Type B pancreatic cell (in vitro differentiated cells): Measurements from ENCODE around the gene MMP21. TPM values are rescaled to one million over a fixed set of nuclear protein-coding genes. Genes with fewer than 3 reads are reported as not detected.

Source experiments
- DNase-seq: peaks from one replicate; pipeline ENCODE4 v3.0.0; 2021; ENCODE audit warnings: mixed read lengths; ENCODE audit not compliant: unreplicated experiment; ENCODE audit errors: extremely low spot score
- H3K27ac Mint-ChIP-seq: 2 replicates; pipeline ENCODE4 v1.8.0; 2021; ENCODE audit warnings: mild to moderate bottlenecking, mixed read lengths
- H3K27me3 Mint-ChIP-seq: 2 replicates; pipeline ENCODE4 v1.8.0; 2021; ENCODE audit warnings: mixed read lengths
- H3K36me3 Mint-ChIP-seq: 2 replicates; pipeline ENCODE4 v1.8.0; 2021; ENCODE audit warnings: mixed read lengths
- H3K4me1 Mint-ChIP-seq: one replicate; pipeline ENCODE4 v1.8.0; 2021; ENCODE audit warnings: mixed read lengths; ENCODE audit not compliant: unreplicated experiment
- H3K4me3 Mint-ChIP-seq: 2 replicates; pipeline ENCODE4 v1.8.0; 2021; ENCODE audit warnings: mild to moderate bottlenecking, mixed read lengths
- H3K9me3 Mint-ChIP-seq: 2 replicates; pipeline ENCODE4 v1.8.0; 2021; ENCODE audit warnings: mixed read lengths
- total RNA-seq: library from RNA; stranded (reverse); gene quantifications from 2 replicates; pipeline ENCODE4 v1.2.1, GENCODE V29; 2021; ENCODE audit warnings: low replicate concordance
- TF ChIP-seq, protein P1 (sequence below): fragments of 200-600 bp; sonication (generic); conservative IDR thresholded peaks from 2 replicates; pipeline ENCODE4 v1.5.0; 2021; ENCODE audit warnings: antibody characterized with exemption, mild to moderate bottlenecking

MMP21 gene
- total RNA-seq, 1 donor from 2014 or later = 0.31 TPM

DNA sequence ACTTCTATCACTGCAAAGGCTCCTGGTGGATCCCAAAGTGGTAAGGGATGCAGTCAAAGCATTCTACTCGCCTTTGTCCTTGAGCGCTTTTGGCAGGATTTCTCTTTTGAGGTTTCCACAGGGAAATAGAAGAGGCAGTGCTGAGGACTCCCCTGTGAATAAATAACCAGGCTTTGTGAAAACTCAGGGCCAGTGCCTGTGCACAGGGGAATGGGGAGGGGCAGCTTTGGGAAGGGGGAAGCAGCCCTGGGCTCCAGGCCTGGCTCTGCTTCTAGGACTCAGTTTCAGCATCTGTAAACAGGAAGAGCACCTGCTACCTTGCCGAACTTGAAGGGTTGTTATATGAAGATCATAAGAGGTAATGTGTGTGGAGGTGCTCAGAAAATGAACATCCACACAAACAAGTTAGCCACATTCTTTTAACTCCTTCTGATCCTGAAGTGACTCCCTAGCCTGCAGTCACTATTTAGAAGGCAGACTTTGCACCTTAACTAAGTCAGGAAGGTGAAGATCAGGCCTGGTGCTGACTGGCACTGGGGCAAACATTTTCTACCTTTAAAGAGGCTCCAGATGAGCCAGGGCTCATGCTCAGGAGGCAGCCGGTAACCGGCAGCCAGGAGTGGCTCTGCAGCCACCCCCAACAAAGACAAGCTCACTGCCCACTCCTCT, 22.5 kb upstream of the MMP21 start:
- Mint-ChIP-seq H3K27ac (no peak overlapping the region), H3K4me3 (no peak overlapping the region), H3K27me3 (no peaks in the 10 kb centered on the region), H3K9me3 (no peaks in the 10 kb centered on the region), H3K4me1 (peaks cover 4% of the 10 kb centered on the region), H3K36me3 (peaks cover 6% of the 10 kb centered on the region)
- TF ChIP-seq, protein P1, sequence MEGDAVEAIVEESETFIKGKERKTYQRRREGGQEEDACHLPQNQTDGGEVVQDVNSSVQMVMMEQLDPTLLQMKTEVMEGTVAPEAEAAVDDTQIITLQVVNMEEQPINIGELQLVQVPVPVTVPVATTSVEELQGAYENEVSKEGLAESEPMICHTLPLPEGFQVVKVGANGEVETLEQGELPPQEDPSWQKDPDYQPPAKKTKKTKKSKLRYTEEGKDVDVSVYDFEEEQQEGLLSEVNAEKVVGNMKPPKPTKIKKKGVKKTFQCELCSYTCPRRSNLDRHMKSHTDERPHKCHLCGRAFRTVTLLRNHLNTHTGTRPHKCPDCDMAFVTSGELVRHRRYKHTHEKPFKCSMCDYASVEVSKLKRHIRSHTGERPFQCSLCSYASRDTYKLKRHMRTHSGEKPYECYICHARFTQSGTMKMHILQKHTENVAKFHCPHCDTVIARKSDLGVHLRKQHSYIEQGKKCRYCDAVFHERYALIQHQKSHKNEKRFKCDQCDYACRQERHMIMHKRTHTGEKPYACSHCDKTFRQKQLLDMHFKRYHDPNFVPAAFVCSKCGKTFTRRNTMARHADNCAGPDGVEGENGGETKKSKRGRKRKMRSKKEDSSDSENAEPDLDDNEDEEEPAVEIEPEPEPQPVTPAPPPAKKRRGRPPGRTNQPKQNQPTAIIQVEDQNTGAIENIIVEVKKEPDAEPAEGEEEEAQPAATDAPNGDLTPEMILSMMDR = no peak
- no peak for DNase-seq

DNA sequence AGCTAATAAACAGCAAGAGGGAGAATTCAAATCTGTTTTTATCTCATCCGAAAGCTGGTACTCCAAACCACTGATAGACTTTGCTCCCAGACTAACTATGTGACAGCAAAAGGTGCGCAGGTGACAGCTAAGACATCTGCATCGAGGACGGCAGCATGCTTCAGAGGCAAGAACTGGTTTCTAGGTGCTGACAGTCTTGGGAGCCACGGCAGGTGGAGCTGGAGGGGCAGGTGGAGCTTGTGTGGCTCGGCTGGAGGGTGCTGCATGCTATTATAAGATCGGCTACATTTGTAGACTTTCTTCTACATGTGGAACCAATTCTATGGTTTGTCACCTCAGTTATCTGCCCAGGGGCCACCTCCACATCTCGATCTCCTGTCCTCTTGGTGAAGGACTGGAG, 21.8 kb upstream of the MMP21 start:
- Mint-ChIP-seq H3K27me3 (no peaks in the 10 kb centered on the region), H3K36me3 (peaks cover 6% of the 10 kb centered on the region), H3K27ac (no peak overlapping the region), H3K9me3 (no peaks in the 10 kb centered on the region), H3K4me3 (no peak overlapping the region), H3K4me1 (peaks cover 4% of the 10 kb centered on the region)
- TF ChIP-seq, protein P1 = no peak
- no peak for DNase-seq

DNA sequence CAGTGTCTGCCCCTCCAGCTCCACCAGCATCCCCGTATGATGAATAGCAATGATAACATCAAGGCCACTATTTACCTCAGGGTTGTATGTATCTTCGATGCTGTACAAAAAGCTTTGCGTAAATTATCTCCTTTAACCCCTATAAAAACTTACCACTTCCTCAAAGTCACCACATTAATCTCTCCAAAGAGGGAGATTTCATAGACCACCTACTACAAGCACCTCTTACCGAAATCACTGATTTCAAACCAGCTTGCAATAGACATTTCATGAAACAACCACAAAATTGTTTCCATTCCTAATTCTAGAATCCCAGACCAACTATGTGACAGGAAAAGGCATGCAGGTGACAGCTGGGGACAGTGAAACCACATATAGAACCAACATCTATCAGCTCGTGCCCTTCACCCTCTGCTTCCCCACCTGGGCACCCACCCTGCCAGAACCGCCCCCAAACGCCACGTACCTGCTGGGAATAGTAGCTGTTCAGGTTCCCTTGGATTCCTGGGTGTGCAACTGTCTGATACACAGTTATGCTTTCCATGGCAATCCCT, 20.1 kb upstream of the MMP21 start:
- Mint-ChIP-seq H3K27me3 (no peaks in the 10 kb centered on the region), H3K36me3 (peaks cover 8% of the 10 kb centered on the region), H3K4me3 (no peak overlapping the region), H3K9me3 (no peaks in the 10 kb centered on the region), H3K27ac (no peak overlapping the region), H3K4me1 (peaks cover 4% of the 10 kb centered on the region)
- no peak for DNase-seq
- TF ChIP-seq, protein P1 = no peak

DNA sequence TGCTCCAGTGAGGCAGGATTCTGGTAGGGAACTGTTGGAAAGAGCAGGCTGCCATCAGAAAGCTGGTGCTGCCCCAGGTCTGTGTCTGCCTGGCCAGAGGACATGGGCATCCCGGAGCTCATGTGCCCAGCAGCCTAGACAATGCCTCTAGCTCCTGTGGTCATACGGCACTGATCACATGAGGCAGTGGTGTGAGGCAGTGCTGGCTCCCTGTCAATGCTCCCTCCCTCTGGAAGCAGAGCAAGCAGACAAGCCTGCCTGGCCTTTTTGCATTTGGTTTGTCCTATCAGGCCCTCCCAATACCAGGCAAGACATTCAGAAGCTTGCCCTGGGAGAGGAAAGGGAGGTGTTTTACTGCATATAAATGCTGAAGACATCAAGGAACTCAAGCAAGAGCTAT, 19.5 kb upstream of the MMP21 start:
- Mint-ChIP-seq H3K9me3 (no peaks in the 10 kb centered on the region), H3K27me3 (no peaks in the 10 kb centered on the region), H3K4me1 (peaks cover 4% of the 10 kb centered on the region), H3K36me3 (peaks cover 10% of the 10 kb centered on the region), H3K27ac (no peak overlapping the region), H3K4me3 (no peak overlapping the region)
- TF ChIP-seq, protein P1 = no peak
- no peak for DNase-seq

DNA sequence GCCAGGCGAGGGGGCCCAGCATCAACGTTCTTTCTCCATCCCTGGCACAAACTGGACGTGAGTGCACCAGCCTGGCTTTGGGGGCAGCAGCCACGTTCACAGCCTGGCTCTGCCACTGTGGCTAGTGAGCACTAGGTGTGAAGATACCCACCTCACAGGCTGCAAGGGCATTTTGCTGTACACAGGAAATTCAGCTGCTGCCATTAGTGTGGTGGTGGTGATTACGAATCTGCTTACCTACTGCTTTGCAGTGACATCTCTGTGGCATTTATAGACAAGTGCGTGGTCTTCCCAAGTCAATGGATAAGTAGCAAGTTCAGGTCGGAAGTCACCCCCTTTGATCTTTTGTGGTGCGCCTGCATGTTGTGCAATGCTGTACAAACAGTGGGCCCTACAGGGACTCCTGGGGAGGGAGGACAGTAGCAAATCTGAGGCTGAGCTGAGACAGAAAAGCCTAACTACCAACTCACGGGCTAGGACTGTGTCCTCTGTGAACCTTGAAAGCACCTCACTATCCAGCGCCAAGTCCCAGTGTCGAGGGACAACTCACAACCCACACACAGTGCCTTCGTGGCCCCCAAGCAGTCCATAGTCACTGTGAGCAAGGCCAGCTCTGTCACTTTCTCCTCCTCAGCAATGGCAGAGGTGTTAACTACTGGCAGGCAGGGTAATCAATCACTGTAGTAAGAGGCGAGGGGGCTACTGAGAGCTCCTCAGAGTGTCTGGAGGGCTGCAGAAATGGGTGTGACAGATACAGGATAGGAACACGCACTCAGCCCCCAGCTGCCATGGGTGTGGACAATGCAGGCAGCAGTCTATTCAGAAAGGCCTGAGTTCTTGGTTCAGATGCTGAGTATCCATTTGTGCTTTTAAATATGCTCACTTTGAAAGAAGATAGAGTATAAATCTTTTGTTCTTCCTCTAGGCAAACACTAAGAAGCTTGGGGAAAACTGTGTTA, 17.0 kb upstream of the MMP21 start:
- no peaks in the 10 kb centered on the region for H3K27me3 Mint-ChIP-seq
- TF ChIP-seq, protein P1 = no peak
- H3K27ac Mint-ChIP-seq = no peak overlapping the region
- no peaks in the 10 kb centered on the region for H3K4me1 Mint-ChIP-seq
- H3K4me3 Mint-ChIP-seq = no peak overlapping the region
- H3K36me3 Mint-ChIP-seq = peaks cover 15% of the 10 kb centered on the region
- H3K9me3 Mint-ChIP-seq = no peaks in the 10 kb centered on the region
- no peak for DNase-seq
